ENCODE measurements around the gene ST6GALNAC4.
A peak's percentile ranks its signal among the peaks of the same experiment; 100 is the strongest.

The ST6GALNAC4 gene

DNA sequence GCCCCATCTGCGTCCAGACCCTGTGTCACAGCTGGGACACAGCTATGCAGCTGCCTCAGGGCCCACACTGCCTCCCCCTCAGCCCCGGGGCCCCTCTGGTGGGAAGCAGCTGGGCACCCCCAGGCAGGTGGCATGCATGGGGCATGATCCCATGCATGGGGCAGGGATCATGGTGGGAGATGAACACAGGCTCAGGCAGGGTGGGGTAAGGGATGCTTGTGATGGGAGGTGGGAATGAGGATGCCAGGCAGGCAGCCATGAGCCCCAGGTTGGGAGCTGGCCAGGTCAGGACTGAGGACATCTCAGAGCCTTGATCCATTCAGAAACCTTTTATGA lies 44.3 kb upstream of the ST6GALNAC4 start:
- no peak overlapping the region for H3K4me3 ChIP-seq (replicated peaks; ENCODE audit: low read depth, low read length)
- no peak for DNase-seq (ENCODE audit: extremely low read depth, low read depth)
- no peak for TF ChIP-seq CTCF (IDR thresholded peaks at IDR 0.05; ENCODE audit: low read depth, low read length, missing control alignments)

- TF ChIP-seq CTCF (IDR thresholded peaks at IDR 0.05; ENCODE audit: low read depth, low read length, missing control alignments): no peak
- no peak for DNase-seq (ENCODE audit: extremely low read depth, low read depth)
- no peak overlapping the region for H3K4me3 ChIP-seq (replicated peaks; ENCODE audit: low read depth, low read length)
Observed at GRCh38 chr9:127960410-127961154, 43.7 kb upstream of the ST6GALNAC4 start.

- H3K4me3 ChIP-seq (replicated peaks; ENCODE audit: low read depth, low read length): no peak overlapping the region
- no peak for TF ChIP-seq CTCF (IDR thresholded peaks at IDR 0.05; ENCODE audit: low read depth, low read length, missing control alignments)
- DNase-seq (ENCODE audit: extremely low read depth, low read depth): no peak
Observed at GRCh38 chr9:127959841-127960409, 43.1 kb upstream of the ST6GALNAC4 start.

GRCh38 chr9:127959398-127959797 lies 42.6 kb upstream of the ST6GALNAC4 start:
- DNase-seq (ENCODE audit: extremely low read depth, low read depth): no peak
- no peak overlapping the region for H3K4me3 ChIP-seq (replicated peaks; ENCODE audit: low read depth, low read length)
- no peak for TF ChIP-seq CTCF (IDR thresholded peaks at IDR 0.05; ENCODE audit: low read depth, low read length, missing control alignments)

DNA sequence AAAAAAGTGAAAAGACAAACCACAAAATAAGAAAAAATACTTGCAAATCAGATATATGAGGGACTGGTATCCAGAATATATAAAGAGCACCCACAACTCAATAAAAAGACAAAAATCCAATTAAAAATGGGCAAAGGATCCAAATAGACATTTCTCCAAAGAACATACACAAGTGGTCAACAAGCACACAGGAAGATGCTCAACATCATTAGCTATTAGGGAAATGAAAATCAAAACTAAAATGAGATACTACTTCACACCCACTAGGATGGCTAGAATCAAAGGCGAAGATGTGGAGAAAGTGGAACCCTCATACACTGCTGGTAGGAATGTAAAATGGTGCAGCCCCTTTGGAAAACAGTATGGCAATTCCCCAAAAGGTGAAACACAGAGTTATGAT lies 41.9 kb upstream of the ST6GALNAC4 start:
- TF ChIP-seq CTCF (IDR thresholded peaks at IDR 0.05; ENCODE audit: low read depth, low read length, missing control alignments): no peak
- DNase-seq (ENCODE audit: extremely low read depth, low read depth): no peak
- no peak overlapping the region for H3K4me3 ChIP-seq (replicated peaks; ENCODE audit: low read depth, low read length)

DNA sequence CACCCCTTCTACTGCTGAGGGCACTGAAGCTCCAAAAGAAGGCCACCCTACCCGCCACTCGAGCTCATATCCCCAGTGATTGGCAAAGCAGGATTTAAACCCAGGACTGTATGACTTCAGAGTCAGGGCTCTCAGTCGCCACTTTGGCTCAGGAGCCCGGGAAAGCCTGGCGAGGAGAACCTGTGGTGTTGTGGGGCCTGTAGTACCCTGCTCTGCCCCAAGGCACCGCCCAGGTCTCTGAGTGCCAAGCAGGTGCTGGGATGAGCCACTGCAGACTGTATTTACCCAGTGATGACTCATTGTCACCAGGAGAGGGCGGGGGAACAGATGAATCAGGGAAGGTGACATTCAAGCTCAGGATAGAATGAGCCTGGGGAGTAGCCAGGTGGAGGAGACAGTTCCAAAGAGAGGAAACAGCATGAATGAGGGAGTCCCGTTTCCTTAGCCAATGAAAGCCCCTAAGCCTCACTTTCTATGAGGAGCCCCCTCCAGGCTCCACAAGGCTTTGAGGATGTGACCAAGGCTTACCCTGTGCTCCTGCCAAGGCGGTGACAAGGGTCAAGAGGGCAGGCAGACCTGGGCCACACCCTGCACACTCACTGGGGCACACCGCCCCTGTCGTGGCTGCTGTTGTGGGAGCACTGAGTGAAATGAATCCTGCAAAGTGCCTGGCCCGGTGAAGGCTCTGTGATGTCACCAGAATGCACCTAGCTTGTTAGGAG lies 38.6 kb upstream of the ST6GALNAC4 start:
- H3K4me3 ChIP-seq (replicated peaks; ENCODE audit: low read depth, low read length): no peak overlapping the region
- TF ChIP-seq CTCF (IDR thresholded peaks at IDR 0.05; ENCODE audit: low read depth, low read length, missing control alignments): peak; percentile 10
- DNase-seq (ENCODE audit: extremely low read depth, low read depth): no peak

Measured in HFF-Myc (cell line).